Trophoblast cell (in vitro differentiated cells and primary cell): ENCODE data around the gene CPEB3.

ENCODE experiments used
- DNase-seq, 2 donors: peaks; one replicate each; pipeline ENCODE4 v3.0.0-alpha.2; 2016
- H2AFZ ChIP-seq: 2 replicates; pipeline ENCODE4 v1.6.1; 2013; ENCODE audit warnings: low read length, moderate library complexity, mild to moderate bottlenecking; ENCODE audit not compliant: insufficient read depth, poor library complexity
- H2AK5ac ChIP-seq: 2 replicates; pipeline ENCODE4 v1.6.1; 2013; ENCODE audit warnings: mild to moderate bottlenecking, low read length
- H2BK120ac ChIP-seq: 2 replicates; pipeline ENCODE4 v1.6.1; 2013; ENCODE audit warnings: low read length, mild to moderate bottlenecking, moderate library complexity; ENCODE audit not compliant: insufficient read depth, poor library complexity
- H2BK12ac ChIP-seq: 2 replicates; pipeline ENCODE4 v1.6.1; 2013; ENCODE audit warnings: mild to moderate bottlenecking, low read length, moderate library complexity
- H2BK5ac ChIP-seq: 2 replicates; pipeline ENCODE4 v1.6.1; 2013; ENCODE audit warnings: low read length, low read depth, moderate library complexity, mild to moderate bottlenecking; ENCODE audit not compliant: poor library complexity
- H3K14ac ChIP-seq: 2 replicates; pipeline ENCODE4 v1.6.1; 2013; ENCODE audit warnings: mild to moderate bottlenecking, low read length
- H3K18ac ChIP-seq: 2 replicates; pipeline ENCODE4 v1.6.1; 2013; ENCODE audit warnings: mild to moderate bottlenecking, low read length
- H3K23ac ChIP-seq: 2 replicates; pipeline ENCODE4 v1.6.1; 2013; ENCODE audit warnings: low read length
- H3K27ac ChIP-seq: 2 replicates; pipeline ENCODE4 v1.5.1; 2013; ENCODE audit warnings: low read depth, mild to moderate bottlenecking, inconsistent platforms, low read length, moderate library complexity
- H3K27me3 ChIP-seq: 2 replicates; pipeline ENCODE4 v1.6.1; 2013; ENCODE audit warnings: inconsistent platforms, mild to moderate bottlenecking, low read length, moderate library complexity; ENCODE audit not compliant: insufficient read depth
- H3K36me3 ChIP-seq, 2 experiments: 1 replicate in 1 of 2; 2 replicates in 1 of 2; pipeline ENCODE4 v1.6.1; 2013; ENCODE audit warnings: low read length in 2 of 2, mild to moderate bottlenecking in 2 of 2, moderate library complexity in 1 of 2; ENCODE audit not compliant: insufficient read depth in 2 of 2, control insufficient read depth in 1 of 2
- H3K4ac ChIP-seq: 2 replicates; pipeline ENCODE4 v1.6.1; 2013; ENCODE audit warnings: low read depth, mild to moderate bottlenecking, low read length, moderate library complexity
- H3K4me1 ChIP-seq, 2 experiments: 1 replicate in 1 of 2; 2 replicates in 1 of 2; pipeline ENCODE4 v1.6.1; 2013; ENCODE audit warnings: low read length in 2 of 2, mild to moderate bottlenecking in 2 of 2, moderate library complexity in 1 of 2; ENCODE audit not compliant: insufficient read depth in 2 of 2, control insufficient read depth in 1 of 2
- H3K4me2 ChIP-seq: 2 replicates; pipeline ENCODE4 v1.6.1; 2013; ENCODE audit warnings: inconsistent platforms, mild to moderate bottlenecking, low read length, moderate library complexity
- H3K4me3 ChIP-seq: 2 replicates; pipeline ENCODE4 v1.5.1; 2013; ENCODE audit warnings: mild to moderate bottlenecking, low read depth, low read length, inconsistent platforms
- H3K79me1 ChIP-seq: one replicate; pipeline ENCODE4 v1.6.1; 2013; ENCODE audit warnings: low read length
- H3K79me2 ChIP-seq: 2 replicates; pipeline ENCODE4 v1.6.1; 2013; ENCODE audit warnings: low read length, mild to moderate bottlenecking; ENCODE audit not compliant: control insufficient read depth, insufficient read depth, poor library complexity
- H3K9ac ChIP-seq: 2 replicates; pipeline ENCODE4 v1.6.1; 2013; ENCODE audit warnings: mild to moderate bottlenecking, low read length
- H3K9me3 ChIP-seq: 2 replicates; pipeline ENCODE4 v1.6.1; 2013; ENCODE audit warnings: low read depth, mild to moderate bottlenecking, control low read depth, inconsistent platforms, low read length; ENCODE audit not compliant: insufficient read depth
- H4K12ac ChIP-seq: 2 replicates; pipeline ENCODE4 v1.6.1; 2013; ENCODE audit warnings: low read depth, mild to moderate bottlenecking, low read length, moderate library complexity
- H4K8ac ChIP-seq: 2 replicates; pipeline ENCODE4 v1.6.1; 2013; ENCODE audit warnings: low read depth, mild to moderate bottlenecking, low read length, moderate library complexity
- H4K91ac ChIP-seq: one replicate; pipeline ENCODE4 v1.6.1; 2013; ENCODE audit warnings: low read depth, mild to moderate bottlenecking, low read length, moderate library complexity
- WGBS: extraction: QIAGEN DNeasy Blood & Tissue Kit; methylation state at CpG from one replicate; pipeline ENCODE4 v1.1.7; 2013; ENCODE audit warnings: missing lambda C conversion rate; ENCODE audit not compliant: insufficient read length, insufficient coverage; ENCODE audit errors: extremely low coverage; 5-methylcytosine and 5-hydroxymethylcytosine counted together

The CPEB3 gene

GRCh38 chr10:92278996-92279696 lies 11.7 kb downstream of the CPEB3 start:
- no peaks in the 10 kb centered on the region for H3K79me1 ChIP-seq
- H3K4ac ChIP-seq: no peak overlapping the region
- H4K8ac ChIP-seq: no peak overlapping the region
- H2BK12ac ChIP-seq: no peak overlapping the region
- H3K36me3 ChIP-seq: no peaks in the 10 kb centered on the region
- H3K4me2 ChIP-seq: no peak overlapping the region
- H2BK5ac ChIP-seq: no peak overlapping the region
- no peak overlapping the region for H3K9ac ChIP-seq
- no peak overlapping the region for H3K27ac ChIP-seq
- no peak overlapping the region for H2AK5ac ChIP-seq
- H2BK120ac ChIP-seq: no peak overlapping the region
- no peak overlapping the region for H3K14ac ChIP-seq
- no peak overlapping the region for H2AFZ ChIP-seq
- H3K9me3 ChIP-seq: no peaks in the 10 kb centered on the region
- no CpG with 5 or more reads among the region's 4 CpGs for WGBS
- H3K23ac ChIP-seq: no peak overlapping the region
- DNase-seq: no peak
- H3K18ac ChIP-seq: no peak overlapping the region
- no peak overlapping the region for H4K91ac ChIP-seq
- no peaks in the 10 kb centered on the region for H3K27me3 ChIP-seq
- no peaks in the 10 kb centered on the region for H3K4me1 ChIP-seq
- H3K79me2 ChIP-seq: no peaks in the 10 kb centered on the region
- no peak overlapping the region for H3K4me3 ChIP-seq
- H4K12ac ChIP-seq: no peak overlapping the region

- Histone ChIP-seq H3K23ac (no peak overlapping the region), H4K8ac (no peak overlapping the region), H3K27ac (no peak overlapping the region), H2BK12ac (no peak overlapping the region), H3K4ac (no peak overlapping the region), H3K18ac (no peak overlapping the region), H4K12ac (no peak overlapping the region), H2BK120ac (no peak overlapping the region), H2BK5ac (no peak overlapping the region), H4K91ac (no peak overlapping the region), H2AFZ (no peak overlapping the region), H3K79me2 (no peaks in the 10 kb centered on the region), H3K4me2 (no peak overlapping the region), H3K4me3 (no peak overlapping the region), H3K27me3 (no peaks in the 10 kb centered on the region), H3K36me3 (no peaks in the 10 kb centered on the region), H2AK5ac (no peak overlapping the region), H3K9ac (no peak overlapping the region), H3K14ac (no peak overlapping the region), H3K4me1 (no peaks in the 10 kb centered on the region), H3K9me3 (no peaks in the 10 kb centered on the region), H3K79me1 (no peaks in the 10 kb centered on the region)
- no peak for DNase-seq
- no CpG with 5 or more reads among the region's 3 CpGs for WGBS
Observed at GRCh38 chr10:92274071-92274470, 16.8 kb downstream of the CPEB3 start.

- no peak overlapping the region for H3K4ac ChIP-seq
- H2AK5ac ChIP-seq: no peak overlapping the region
- no peak overlapping the region for H3K9ac ChIP-seq
- WGBS: no CpG with 5 or more reads among the region's 2 CpGs
- no peak overlapping the region for H3K18ac ChIP-seq
- no peak overlapping the region for H4K91ac ChIP-seq
- no peak overlapping the region for H3K23ac ChIP-seq
- no peaks in the 10 kb centered on the region for H3K36me3 ChIP-seq
- H3K4me1 ChIP-seq: no peaks in the 10 kb centered on the region
- H4K12ac ChIP-seq: no peak overlapping the region
- DNase-seq: peak in 1 of 2 donors; percentile 5
- no peak overlapping the region for H2BK5ac ChIP-seq
- H3K9me3 ChIP-seq: no peaks in the 10 kb centered on the region
- H3K27ac ChIP-seq: no peak overlapping the region
- no peak overlapping the region for H2BK12ac ChIP-seq
- H3K4me2 ChIP-seq: no peak overlapping the region
- no peaks in the 10 kb centered on the region for H3K27me3 ChIP-seq
- H3K79me1 ChIP-seq: no peaks in the 10 kb centered on the region
- no peak overlapping the region for H4K8ac ChIP-seq
- H2AFZ ChIP-seq: no peak overlapping the region
- no peaks in the 10 kb centered on the region for H3K79me2 ChIP-seq
- no peak overlapping the region for H2BK120ac ChIP-seq
- H3K4me3 ChIP-seq: no peak overlapping the region
- H3K14ac ChIP-seq: no peak overlapping the region
Observed at GRCh38 chr10:92268748-92269147, 22.1 kb downstream of the CPEB3 start.

GRCh38 chr10:92267343-92267742 lies 23.5 kb downstream of the CPEB3 start:
- H3K4ac ChIP-seq: no peak overlapping the region
- H4K8ac ChIP-seq: no peak overlapping the region
- no peaks in the 10 kb centered on the region for H3K36me3 ChIP-seq

More at GRCh38 chr10:92267343-92267742, 23.5 kb downstream of the CPEB3 start:
- Histone ChIP-seq H4K91ac (no peak overlapping the region), H2BK120ac (no peak overlapping the region), H3K79me2 (no peaks in the 10 kb centered on the region), H3K9me3 (no peaks in the 10 kb centered on the region), H4K12ac (no peak overlapping the region), H2AK5ac (no peak overlapping the region), H3K4me2 (no peak overlapping the region), H2AFZ (no peak overlapping the region), H3K27ac (no peak overlapping the region), H3K27me3 (no peaks in the 10 kb centered on the region), H2BK5ac (no peak overlapping the region), H3K79me1 (no peaks in the 10 kb centered on the region), H3K18ac (no peak overlapping the region), H3K4me1 (no peaks in the 10 kb centered on the region), H3K9ac (no peak overlapping the region), H3K14ac (no peak overlapping the region), H3K23ac (no peak overlapping the region), H2BK12ac (no peak overlapping the region), H3K4me3 (no peak overlapping the region)
- DNase-seq: no peak
